Prostate gland (tissue), 2 donors: ENCODE results near the gene MAVS.

Experiments used
- CTCF ChIP-seq, 4 experiments: fragments of 200-600 bp in 2 of 4; fragments of 450-650 bp in 2 of 4; sonication (generic) in 2 of 4; IDR thresholded peaks; 1 replicate in 3 of 4; 2 replicates in 1 of 4; pipeline ENCODE4 v1.5.1; 2016 to 2019; ENCODE audit warnings: antibody characterized with exemption in 4 of 4, mild to moderate bottlenecking in 2 of 4, moderate library complexity in 2 of 4
- POLR2AphosphoS5 ChIP-seq: sonication (generic); formaldehyde crosslinking; IDR thresholded peaks from one replicate; pipeline ENCODE4 v1.6.1; 2017; ENCODE audit warnings: antibody characterized with exemption

GRCh38 chr20:3800878-3801260, 45.8 kb upstream of the MAVS start:
- TF ChIP-seq CTCF (IDR thresholded peaks at IDR 0.05), result no peak
- TF ChIP-seq POLR2AphosphoS5, result no peak
